ENCODE data around the gene EIF3K.

EIF3K gene

DNA sequence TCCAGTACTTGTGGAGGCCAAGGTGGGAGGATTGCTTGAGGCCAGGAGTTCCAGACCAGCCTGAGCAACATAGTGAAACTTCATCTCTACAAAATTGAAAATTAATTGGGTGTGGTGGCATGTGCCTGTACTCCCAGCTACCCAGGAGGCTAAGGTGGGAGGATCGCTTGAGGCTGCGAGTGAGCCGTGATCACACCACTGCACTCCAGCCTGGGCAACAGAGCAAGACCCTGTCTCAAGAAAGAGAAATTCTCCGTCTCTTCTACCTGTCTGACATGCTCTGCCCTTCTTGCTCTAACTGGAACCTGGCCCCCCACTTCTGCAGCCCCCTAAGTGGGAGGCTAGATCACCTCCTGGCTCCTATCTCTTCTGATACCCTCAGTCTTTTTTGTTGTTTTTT is 7.4 kb downstream of the EIF3K start:
- TF ChIP-seq FOXP2 (optimal IDR thresholded peaks at IDR 0.05; ENCODE audit: borderline replicate concordance, extremely low read depth, extremely low read length, insufficient read depth) (no peak), POLR2AphosphoS5 (IDR thresholded peaks at IDR 0.05; ENCODE audit: low read depth, low read length) (no peak), SIN3A (IDR thresholded peaks at IDR 0.05; ENCODE audit: borderline replicate concordance, insufficient read depth, low read length) (no peak), TAF1 (IDR thresholded peaks at IDR 0.05; ENCODE audit: borderline replicate concordance, insufficient read depth, low read length) (no peak)
- TF ChIP-seq, protein P1, sequence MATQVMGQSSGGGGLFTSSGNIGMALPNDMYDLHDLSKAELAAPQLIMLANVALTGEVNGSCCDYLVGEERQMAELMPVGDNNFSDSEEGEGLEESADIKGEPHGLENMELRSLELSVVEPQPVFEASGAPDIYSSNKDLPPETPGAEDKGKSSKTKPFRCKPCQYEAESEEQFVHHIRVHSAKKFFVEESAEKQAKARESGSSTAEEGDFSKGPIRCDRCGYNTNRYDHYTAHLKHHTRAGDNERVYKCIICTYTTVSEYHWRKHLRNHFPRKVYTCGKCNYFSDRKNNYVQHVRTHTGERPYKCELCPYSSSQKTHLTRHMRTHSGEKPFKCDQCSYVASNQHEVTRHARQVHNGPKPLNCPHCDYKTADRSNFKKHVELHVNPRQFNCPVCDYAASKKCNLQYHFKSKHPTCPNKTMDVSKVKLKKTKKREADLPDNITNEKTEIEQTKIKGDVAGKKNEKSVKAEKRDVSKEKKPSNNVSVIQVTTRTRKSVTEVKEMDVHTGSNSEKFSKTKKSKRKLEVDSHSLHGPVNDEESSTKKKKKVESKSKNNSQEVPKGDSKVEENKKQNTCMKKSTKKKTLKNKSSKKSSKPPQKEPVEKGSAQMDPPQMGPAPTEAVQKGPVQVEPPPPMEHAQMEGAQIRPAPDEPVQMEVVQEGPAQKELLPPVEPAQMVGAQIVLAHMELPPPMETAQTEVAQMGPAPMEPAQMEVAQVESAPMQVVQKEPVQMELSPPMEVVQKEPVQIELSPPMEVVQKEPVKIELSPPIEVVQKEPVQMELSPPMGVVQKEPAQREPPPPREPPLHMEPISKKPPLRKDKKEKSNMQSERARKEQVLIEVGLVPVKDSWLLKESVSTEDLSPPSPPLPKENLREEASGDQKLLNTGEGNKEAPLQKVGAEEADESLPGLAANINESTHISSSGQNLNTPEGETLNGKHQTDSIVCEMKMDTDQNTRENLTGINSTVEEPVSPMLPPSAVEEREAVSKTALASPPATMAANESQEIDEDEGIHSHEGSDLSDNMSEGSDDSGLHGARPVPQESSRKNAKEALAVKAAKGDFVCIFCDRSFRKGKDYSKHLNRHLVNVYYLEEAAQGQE (IDR thresholded peaks at IDR 0.05; ENCODE audit: insufficient read depth in 1 of 2, low read depth in 2 of 2, low read length in 2 of 2): no peak

DNA sequence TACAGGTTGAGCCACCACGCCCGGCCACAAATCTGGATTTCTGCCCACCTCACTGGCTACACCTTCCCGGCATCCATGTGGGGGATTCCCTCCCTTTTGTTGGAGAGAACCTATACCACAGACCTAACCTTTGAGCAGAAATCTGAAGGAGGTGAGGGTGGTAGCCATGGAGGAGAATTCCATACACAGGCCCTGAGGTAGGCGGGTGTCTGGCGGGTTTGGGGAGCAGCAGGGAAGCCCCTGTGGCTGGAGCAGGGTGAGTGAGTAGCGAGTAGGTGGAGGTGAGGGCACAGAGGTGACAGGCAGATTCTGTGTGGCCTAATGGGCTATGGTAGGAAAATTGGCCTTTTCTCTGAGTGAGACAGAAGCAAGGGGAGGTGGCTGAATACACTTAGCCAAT is 10.6 kb downstream of the EIF3K start:
- TF ChIP-seq SIN3A (IDR thresholded peaks at IDR 0.05; ENCODE audit: borderline replicate concordance, insufficient read depth, low read length): no peak

GRCh38 chr19:38632476-38633213 is 13.7 kb downstream of the EIF3K start:
- TF ChIP-seq POLR2AphosphoS5 (IDR thresholded peaks at IDR 0.05; ENCODE audit: low read depth, low read length) (peak; percentile 8; the same call in 1 of the 2 replicates), TAF1 (IDR thresholded peaks at IDR 0.05; ENCODE audit: borderline replicate concordance, insufficient read depth, low read length) (no peak)

DNA sequence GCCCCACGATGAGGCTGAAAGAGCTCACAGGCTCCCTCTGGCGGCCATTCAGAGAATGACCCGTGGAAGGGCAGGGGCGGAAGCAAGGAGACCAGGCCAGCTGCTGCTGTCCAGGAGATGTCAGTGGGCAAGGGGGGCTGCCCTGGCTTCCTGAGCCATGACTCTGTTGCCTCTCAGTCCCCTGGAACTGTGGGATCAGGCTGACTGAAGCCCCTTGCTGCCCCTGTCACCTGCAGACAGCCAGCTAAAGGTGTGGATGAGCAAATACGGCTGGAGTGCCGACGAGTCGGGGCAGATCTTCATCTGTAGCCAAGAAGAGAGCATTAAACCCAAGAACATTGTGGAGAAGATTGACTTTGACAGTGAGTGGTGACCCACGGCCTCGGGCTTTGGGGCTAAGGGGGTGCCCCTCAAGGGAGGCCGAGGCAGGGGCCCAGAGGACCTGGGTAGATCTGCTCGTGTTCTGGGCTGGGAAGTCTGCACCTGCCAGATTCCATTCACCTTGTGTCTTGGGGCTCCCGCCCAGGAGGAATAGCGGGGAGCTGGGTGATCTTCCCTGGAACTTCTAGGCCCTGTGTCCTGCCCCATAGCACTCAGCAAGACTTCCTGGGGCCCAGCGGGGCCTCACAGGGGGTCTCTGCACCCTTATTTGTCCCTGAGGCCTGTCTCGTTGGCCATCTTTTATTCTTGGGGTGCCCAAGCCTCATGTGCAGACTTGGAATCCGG is 15.9 kb downstream of the EIF3K start:
- TF ChIP-seq POLR2AphosphoS5 (IDR thresholded peaks at IDR 0.05; ENCODE audit: low read depth, low read length): 0 out of 2 replicates have a peak, but pooled peaks have one; percentile 26
- TF ChIP-seq FOXP2 (optimal IDR thresholded peaks at IDR 0.05; ENCODE audit: borderline replicate concordance, extremely low read depth, extremely low read length, insufficient read depth): no peak
- TF ChIP-seq SIN3A (IDR thresholded peaks at IDR 0.05; ENCODE audit: borderline replicate concordance, insufficient read depth, low read length): no peak

DNA sequence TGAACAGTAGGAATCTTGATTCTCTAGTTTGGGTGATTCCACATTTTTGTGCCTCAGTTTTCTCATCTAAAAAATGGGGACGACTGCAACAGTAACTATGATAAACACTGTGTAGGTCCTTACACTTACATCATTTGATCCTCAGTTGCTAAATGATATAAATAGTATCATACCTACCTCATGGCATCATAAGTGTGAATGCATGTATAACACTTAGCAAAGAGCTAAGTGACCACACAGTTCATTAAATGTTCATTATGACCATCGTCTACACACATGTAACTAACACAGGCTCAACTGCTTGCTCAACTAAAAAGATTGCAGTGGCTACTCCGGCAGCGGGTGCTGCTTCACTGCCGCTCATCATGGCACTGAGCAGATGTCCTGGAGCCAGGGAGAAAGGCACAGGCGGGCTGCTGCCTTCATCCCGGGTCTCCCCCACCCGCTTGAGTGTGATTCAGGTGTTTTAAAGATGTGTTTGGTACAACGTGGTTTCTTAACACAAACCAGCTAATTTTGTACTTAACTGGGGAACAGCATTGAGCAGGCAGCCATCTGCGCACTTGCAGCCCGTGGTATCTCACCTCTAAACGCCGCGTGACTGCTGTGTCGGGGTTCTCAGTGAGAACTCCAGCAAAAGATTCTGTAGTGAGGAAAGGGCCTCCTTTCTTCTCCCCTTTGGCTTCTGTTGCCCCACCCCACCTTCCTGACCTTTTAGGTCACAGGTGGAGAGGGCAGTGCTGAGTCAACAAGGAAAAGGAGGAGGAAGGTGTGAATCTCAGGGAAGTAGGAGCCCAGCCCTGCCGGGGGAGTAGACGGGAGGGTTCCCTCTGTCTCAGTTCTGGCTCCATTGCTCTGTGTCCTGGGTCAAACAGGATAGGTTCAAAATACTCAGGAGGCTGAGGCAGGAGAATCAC is 16.8 kb downstream of the EIF3K start:
- TF ChIP-seq, protein P1 (IDR thresholded peaks at IDR 0.05; ENCODE audit: insufficient read depth in 1 of 2, low read depth in 2 of 2, low read length in 2 of 2): no peak
- no peak for TF ChIP-seq FOXP2 (optimal IDR thresholded peaks at IDR 0.05; ENCODE audit: borderline replicate concordance, extremely low read depth, extremely low read length, insufficient read depth)
- no peak for TF ChIP-seq TAF1 (IDR thresholded peaks at IDR 0.05; ENCODE audit: borderline replicate concordance, insufficient read depth, low read length)
- no peak for TF ChIP-seq SIN3A (IDR thresholded peaks at IDR 0.05; ENCODE audit: borderline replicate concordance, insufficient read depth, low read length)
- TF ChIP-seq POLR2AphosphoS5 (IDR thresholded peaks at IDR 0.05; ENCODE audit: low read depth, low read length): no peak

GRCh38 chr19:38638461-38638860 is 19.5 kb downstream of the EIF3K start:
- no peak for TF ChIP-seq POLR2AphosphoS5 (IDR thresholded peaks at IDR 0.05; ENCODE audit: low read depth, low read length)
- TF ChIP-seq TAF1 (IDR thresholded peaks at IDR 0.05; ENCODE audit: borderline replicate concordance, insufficient read depth, low read length): no peak
- TF ChIP-seq, protein P1 (IDR thresholded peaks at IDR 0.05; ENCODE audit: insufficient read depth in 1 of 2, low read depth in 2 of 2, low read length in 2 of 2): no peak
- TF ChIP-seq FOXP2 (optimal IDR thresholded peaks at IDR 0.05; ENCODE audit: borderline replicate concordance, extremely low read depth, extremely low read length, insufficient read depth): no peak
- no peak for TF ChIP-seq SIN3A (IDR thresholded peaks at IDR 0.05; ENCODE audit: borderline replicate concordance, insufficient read depth, low read length)
